NCI-H1417 (cell line): ENCODE results near the gene CCL19.

Experiments
- DNase-seq, 3 experiments: peaks; one replicate each; lab custom pipeline; 2025; lab: John Stamatoyannopoulos, UW

Gene CCL19

DNA sequence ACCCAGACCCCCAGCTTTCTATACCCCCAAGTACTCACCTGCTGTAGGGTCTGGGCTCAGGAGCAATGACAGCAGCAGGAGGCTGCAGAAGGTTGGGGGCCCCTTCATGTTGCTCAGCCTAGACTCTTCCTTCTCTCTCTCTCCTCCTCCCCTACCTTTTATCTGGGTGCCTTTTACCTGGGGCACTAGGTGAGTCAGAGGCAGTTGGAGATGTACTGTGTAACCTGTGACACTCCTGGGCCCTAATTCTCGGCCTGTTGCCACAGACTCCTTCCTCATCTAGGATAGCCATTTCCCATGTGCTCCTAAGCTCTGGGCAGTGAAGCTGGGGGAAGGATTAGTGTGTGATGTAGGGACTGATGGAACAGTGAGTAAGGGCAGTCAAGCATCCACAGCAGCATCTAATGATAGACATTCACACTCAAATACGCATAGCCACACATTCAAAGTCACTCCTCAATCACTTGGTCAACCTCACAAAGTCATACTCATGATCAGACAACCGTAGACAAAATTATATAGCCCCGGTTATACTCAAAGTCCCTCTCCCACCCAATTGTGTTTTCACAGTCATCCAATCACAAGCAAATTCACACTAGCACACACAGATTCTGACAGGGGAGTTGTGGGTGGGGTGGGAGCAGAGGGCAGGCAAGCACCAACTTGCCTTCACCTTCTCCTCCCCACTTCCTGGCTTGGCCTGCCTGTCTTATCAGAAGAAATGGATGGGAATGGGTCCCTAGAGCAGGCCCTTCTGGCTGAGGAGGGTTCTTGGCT lies 28.4 kb downstream of the CCL19 start, which contains the start of gene CCL27:
Gene CCL27 (minus strand): TSS at position 132 of the 777 bp plus-strand sequence. CDS start 24 bp downstream, at position 108.
- no peak for DNase-seq

DNA sequence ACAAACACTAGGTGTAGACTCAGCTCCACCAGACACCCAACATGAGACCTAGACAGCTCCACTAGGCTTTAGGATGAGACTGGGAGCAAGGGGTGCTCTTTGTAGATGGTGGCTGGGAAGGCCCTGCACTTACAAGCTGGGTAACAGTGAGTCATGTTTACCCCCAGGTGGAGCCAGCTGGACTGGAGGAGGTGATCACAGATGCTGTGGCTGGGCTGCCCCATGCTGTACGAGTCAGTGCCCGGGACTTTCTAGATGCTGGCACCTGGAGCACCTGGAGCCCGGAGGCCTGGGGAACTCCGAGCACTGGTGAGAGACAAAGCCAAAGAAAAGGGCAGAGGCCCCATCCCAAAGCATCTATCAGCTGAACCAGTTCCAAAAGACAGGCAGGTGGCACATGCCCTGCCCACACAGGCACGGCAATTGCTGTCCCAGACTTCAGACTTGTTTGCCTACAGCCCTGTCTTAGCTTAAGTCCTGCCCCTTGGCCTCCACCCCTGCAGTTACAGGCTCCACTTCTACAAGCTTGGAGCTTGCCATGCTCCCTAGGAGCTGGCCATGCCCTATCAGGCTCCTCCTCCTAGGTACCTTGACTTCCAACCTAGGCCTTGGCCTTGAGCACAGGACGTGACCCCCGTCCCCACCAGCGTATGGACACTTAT lies 31.4 kb downstream of the CCL19 start:
- DNase-seq, result no peak

DNA sequence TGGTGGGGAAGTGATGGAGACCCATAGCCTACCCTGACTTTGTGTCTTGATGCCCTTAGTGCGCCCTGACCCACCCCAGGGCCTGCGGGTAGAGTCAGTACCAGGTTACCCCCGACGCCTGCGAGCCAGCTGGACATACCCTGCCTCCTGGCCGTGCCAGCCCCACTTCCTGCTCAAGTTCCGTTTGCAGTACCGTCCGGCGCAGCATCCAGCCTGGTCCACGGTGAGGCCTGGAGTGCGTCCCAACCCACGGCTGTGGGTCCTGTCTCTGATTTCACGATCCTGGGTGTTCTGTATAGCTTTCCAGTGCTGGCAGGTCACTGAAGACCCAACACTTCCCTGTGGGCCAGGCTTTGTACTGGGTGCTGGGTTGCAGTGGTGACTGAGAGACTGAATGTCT lies 32.6 kb downstream of the CCL19 start:
- no peak for DNase-seq

DNA sequence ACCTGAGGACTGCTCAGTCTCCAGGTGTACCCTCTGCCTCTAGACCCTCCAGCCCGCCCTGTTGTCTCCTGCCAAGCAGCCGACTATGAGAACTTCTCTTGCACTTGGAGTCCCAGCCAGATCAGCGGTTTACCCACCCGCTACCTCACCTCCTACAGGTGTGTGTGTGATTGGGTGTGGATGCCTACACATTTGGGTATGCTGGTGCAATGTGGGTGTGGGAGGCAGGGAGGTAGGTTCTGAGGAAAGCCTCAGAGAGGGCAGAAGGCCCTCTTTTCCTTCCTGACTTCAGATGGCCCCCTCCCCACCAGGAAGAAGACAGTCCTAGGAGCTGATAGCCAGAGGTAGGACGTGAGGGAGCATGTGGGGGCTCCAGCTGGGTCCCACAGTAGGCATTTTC lies 34.1 kb downstream of the CCL19 start:
- no peak for DNase-seq

DNA sequence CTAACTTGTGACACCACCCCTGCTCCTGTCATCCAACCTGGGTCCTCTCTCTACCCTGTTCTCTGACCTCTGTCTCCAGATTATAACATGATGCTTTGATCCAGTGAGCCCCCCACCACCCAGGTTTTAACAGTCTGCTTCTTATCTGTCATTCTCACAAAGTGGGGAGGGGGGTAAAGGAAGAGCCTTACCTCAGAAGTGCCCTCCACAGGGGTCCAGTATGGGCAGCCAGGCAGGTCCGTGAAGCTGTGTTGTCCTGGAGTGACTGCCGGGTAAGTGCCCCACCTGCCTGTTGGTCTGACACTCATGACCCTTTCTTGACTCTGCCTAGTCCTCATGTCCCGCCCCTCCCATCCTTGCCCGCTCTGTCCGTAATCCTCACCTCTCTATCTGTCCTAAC lies 35.7 kb downstream of the CCL19 start:
- no peak for DNase-seq

DNA sequence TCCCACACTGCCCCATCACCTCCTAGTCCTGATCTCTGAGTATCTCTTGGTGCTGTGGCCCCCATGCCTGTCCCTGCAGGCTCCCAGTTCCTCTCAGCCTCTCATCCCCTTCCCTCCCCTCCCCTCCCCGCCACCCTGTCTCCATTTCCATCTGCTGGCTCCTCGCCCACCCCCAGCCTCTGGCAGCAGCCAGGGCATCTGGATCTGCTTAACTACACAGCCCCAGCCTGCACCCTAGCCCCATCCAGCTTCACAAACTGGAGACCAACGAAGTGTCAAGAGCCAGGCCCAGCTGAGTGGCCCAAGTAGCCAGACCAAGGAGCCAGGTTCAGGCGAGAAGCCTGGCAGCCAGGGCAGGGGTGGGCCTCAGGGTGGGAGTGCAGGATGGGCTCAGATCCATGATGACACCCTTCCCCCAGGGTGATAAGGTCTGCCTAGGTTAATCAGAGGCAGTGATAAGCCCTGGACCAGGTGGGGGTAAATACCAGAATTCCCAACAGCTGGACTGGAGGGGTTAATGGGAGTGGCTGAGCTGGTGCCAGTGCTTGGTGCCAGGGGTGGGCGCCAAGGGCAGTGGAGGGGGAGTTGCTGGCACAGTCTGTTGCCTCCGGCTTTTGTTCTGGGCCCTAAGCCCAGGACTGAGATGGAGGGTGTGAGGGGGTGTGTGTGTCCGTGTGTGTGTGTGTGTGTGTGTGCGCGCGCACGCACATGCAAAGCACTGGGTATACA lies 36.6 kb downstream of the CCL19 start:
- no peak for DNase-seq

DNA sequence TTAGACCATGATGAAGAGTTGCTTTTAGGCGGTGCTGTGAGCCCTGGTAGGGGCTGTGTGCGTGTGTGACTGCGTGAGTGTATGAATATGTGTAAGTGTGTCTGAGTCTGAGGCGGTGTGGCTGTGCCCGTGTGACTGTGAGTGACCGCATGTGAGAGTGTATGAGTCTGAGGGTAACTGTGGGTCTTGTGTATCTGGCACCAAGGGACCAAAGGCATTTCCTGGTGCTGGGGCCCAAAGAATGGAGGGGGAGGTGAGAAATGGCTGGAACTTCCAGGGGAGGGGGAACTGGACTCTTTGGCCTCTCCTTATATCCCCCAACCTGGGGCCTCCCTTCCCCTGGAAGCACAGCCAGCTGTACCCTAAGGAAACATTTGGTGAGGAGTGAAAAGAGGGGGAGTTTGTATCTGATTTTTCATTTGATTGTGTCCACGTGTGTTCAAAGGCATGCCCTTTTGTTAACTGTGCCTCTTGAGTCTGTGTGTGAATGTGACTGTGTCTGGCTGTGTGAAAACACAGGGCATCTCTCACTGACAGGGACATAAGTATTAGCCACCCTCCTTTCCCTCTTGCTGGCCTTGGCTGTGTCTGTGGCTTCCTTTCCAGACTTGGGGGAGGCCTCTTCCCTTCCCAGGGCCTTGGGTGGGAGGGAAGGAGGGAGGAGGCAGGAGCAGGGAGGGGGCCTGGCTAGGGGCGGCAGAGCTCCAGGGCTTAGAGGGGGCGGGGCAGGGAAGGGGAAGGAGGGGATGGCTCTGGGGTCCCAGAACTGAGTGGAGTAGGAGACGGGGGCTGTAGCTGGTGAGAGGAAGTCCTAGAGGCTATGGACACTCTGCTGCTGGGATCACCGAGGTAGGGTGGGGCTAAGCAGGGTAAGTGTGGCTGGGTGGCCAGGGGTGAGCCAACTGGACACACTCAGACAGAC lies 37.7 kb downstream of the CCL19 start:
- DNase-seq, result no peak

DNA sequence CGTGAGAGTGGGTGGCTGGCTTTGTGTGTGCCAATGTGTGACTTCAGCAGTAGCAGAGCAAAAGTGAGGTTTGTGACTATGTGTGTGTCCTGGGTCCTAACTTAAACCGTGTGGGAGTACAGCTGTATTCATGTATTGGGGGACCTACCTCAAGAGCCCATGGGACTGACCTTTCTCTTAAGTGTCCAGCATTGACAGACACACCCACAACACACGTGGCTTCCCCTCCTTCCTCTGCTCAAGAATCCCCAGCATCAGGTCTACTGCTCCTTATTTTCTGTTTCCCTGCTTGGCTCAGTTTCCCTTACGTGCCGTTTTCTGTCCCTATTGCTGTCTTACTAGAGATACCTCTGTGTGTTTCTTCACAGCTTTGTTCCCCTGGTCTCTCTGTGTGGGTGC lies 38.5 kb downstream of the CCL19 start:
- DNase-seq, result no peak

DNA sequence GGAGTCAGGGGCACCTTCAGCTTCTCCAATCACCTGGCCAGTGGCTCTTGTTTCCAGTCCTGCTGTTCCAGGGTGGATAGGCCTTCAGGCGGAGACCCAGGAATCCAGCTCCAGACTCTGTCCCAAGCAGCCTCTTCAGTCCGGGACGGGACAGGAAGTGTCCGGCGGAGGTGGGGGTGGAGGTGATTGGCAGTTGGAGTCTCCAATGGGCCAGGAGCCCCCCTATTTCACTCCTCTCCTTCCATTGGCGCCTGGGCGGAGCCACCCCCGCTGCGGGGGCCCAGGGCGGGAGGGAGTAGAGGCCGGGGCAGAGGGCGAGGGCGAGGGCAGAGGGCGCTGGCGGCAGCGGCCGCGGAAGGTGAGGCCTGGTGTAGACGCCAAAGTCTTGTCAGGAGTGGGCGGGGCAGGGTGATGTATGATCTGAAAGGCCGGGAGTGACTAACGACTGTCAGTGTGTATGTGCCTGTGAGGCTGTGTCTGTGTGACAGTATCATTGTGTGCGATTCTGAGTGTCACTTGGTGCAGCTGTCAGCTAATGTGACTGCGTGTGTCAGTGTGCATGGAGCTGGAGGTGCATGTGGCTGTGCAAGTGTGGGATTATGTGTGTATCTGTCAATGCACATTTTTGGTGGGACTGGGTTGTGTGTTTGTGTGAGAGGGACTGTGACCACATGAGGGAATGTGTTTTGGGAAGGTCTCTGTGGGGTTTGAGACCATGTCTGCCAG lies 39.0 kb downstream of the CCL19 start, which contains the start of gene IL11RA:
Gene IL11RA (plus strand): TSS at position 310 of the 726 bp plus-strand sequence. CDS start 3,033 bp downstream, outside the sequence.
- peak in 2 of 3 experiments; percentile 2 to 55 for DNase-seq

DNA sequence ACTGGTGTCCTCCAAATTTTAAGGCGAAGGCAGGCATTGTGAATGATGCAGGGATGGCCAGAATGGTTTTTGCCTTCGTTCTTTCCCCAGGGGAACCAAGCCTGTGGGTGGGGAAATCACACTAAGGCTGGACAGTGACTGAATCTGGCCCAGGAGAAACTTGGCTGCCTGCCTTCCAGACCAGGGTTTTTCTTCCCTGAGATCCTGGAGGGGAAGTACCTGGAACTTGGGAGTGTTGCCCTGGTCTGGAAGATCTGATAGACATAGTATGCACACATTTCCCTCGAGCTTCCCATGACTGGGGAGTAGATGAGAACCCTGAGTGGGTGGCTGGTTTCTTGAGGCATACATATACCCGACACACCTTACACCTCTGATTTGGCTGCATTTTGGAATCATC lies 39.8 kb downstream of the CCL19 start:
- no peak for DNase-seq

DNA sequence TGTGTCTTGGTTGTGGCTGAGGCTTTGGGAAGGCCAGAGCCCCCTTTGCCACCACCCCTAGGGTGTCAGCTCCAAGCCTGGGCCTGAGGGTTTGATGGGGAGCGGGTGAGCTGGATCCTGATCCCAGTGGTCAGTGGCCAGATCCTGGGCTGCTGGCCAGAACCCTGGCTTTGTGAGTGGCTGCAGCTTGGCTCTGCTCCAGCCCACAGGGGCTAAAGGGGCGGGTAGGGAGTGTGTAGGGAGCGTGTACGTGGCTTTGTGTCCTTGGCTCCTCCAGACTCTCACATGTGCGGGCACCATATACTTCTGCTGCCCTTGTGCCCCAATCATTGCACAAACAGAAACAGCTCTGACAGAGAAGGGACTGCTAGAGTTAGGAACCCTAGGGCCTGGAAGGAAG lies 40.3 kb downstream of the CCL19 start:
- no peak for DNase-seq

DNA sequence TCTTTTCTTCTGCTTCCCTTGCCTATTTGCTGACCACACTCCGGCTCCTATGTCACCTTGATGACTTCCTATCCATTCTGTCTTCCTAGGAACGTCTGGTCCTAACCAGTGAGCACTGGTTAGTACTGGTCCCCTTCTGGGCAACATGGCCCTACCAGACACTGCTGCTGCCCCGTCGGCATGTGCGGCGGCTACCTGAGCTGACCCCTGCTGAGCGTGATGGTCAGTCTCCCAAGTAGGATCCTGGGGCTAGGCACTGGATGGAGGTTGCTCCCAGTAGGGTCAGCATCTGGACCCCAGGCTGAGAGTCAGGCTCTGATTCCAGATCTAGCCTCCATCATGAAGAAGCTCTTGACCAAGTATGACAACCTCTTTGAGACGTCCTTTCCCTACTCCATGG lies 42.4 kb downstream of the CCL19 start:
- no peak for DNase-seq

DNA sequence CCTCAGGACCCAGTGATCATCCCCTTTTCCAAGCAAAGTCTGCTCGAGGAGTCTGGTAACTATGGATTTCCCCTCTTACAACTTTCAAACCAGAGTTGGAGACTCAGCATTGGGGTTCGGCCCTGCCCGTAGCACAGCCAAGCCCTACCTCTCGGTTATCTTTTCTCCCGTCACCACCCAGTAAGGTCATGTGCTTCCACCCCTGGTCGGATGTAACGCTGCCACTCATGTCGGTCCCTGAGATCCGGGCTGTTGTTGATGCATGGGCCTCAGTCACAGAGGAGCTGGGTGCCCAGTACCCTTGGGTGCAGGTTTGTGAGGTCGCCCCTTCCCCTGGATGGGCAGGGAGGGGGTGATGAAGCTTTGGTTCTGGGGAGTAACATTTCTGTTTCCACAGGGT lies 43.4 kb downstream of the CCL19 start:
- no peak for DNase-seq

DNA sequence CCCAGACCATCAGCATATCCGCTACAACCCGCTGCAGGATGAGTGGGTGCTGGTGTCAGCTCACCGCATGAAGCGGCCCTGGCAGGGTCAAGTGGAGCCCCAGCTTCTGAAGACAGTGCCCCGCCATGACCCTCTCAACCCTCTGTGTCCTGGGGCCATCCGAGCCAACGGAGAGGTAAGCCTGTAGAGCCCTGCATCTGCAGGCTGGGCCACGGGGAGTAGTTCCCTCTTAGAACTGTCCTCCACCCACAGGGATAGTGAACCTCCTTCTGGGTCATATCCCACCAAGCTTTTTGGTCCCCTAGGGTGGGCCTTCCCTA lies 44.0 kb downstream of the CCL19 start:
- DNase-seq, result no peak

DNA sequence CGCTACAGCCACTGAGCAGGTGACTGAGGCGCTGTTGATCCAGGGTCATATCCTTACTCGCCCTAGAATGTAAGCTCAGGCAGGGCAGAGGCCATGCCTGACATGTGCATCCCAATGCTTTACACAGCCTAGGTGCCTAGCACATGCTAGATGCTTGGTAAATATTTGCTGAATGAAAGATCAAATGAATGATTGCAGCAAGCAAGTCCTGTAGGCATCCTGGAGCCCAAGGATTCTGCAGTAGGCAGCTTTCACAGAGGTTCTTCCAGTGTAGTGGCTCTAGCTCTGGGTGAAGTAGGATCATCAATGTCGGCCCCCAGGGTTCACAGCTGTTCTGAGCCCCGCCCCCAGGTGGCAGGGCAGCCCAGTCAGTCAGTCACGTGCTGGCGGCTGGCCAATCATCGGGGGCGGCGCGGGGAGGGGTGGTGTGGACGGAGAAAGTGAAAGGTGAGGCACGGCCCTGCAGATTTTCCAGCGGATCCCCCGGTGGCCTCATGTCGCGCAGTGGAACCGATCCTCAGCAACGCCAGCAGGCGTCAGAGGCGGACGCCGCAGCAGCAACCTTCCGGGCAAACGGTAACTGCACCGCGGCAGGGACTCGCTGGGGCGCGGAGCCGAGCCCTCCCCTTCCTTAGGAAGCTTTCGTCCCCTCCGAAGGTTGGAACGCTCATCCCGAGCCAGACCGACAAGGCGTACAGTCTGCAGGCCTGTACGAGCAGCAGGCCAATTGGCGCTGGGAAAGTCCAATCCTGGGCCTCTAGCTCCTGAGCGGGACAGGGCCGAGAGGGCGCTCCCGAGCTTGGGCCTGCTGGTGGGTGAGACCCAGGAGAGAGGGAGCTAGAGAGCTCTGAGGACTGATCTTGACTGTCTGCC lies 44.6 kb downstream of the CCL19 start, which contains the start of gene GALT:
Gene GALT (plus strand): TSS at position 465 of the 873 bp plus-strand sequence. CDS start 30 bp downstream, at position 495.
- peak; percentile 88 to 93 (median 89) for DNase-seq

DNA sequence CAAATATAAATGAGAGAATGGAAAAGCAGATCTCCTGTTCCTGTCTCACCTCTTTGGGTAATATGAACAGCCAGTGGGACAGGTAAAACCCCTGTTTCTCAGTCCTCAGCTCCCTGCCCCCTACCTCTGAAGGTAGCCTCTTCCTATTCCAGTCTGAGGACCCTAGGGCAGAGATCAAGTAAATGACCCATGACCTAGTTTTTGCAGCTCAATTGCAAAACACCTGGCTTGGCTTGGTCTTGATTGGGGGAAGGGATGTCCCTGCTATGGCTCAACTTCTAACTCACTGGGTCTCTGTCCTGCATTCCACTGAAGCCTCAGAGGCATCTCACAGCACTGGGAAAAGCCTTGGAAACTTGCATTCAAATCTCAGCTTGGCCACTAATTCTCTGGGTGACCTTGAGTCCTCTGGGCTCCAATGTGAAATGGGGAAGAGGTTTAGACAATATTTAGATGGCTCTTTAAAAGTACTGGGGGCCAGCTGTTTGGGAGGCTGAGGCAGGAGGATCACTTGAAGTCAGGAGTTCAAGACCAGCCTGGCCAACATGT lies 46.2 kb downstream of the CCL19 start:
- DNase-seq, result no peak

DNA sequence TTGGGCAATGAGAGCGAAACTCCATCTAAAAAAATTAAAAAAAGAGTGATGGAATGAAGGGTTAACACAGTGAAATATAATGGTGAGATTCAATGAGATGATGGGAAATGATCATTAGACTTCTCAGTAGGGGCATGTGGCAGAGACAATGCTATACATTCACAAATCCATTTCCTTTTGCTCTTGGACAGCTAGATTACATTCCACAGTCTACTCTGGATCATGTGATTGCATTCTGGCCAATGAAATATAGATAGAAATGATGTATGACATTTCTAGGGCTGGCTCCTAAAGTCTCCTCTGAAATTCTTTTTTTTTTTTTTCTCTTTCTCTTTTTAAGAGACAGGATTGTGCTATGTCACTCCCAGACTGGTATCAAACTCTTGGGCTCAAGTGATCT lies 48.4 kb downstream of the CCL19 start:
- DNase-seq, result no peak
